HG03575 (cell line): ENCODE results near the gene NUDT3.
"Not testable (repeated sequence)": the region's sequence is repeated elsewhere in the genome, so short reads cannot be mapped to it uniquely, and the experiment has no call there.

Experiments used
- ATAC-seq: cut with Tn5 transposase; IDR thresholded peaks from one replicate; pipeline ENCODE4 v1.9.1; 2021; ENCODE audit not compliant: unreplicated experiment, insufficient number of reproducible peaks, low FRiP score; ENCODE audit errors: extremely low read depth

NUDT3 gene

DNA sequence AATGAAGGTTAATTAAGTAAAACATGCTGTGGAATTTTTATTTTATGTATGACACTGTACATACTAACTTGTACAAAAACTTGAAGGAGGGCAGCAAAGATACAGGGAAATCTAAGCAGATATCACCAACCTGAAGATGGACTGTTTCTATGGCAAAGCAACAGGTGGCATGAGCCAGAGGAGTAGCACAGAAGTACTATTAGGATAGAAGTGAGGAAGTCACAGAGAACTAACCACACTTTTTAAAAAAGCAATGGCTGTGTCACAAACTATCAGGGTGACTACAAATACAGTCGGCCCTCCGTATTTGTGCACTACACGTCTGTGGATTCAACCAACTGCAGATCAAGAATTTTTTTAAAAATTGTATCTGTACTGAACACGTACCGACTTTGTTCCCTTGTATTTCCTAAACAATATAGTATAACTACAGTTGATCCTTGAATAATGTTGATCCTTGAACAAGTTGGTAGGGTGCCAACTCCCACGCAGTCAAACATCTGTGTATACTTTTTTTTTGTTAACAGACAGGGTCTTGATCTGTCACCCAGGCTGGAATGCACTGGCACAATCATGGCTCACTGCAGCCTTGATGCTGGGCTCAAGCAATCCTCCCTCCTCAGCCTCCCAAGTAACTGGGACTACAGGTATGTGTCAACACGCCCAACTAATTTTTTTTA, 61.0 kb downstream of the NUDT3 start:
- no peak for ATAC-seq

DNA sequence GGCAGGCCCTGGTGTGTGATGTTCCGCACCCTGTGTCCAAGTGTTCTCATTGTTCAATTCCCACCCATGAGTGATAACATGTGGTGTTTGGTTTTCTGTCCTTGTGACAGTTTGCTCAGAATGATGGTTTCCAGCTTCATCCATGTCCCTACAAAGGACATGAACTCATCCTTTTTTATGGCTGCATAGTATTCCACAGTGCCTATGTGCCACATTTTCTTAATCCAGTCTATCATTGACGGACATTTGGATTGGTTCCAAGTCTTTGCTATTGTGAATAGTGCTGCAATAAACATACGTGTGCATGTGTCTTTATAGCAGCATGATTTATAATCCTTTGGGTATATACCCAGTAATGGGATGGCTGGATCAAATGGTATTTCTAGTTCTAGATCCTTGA, 62.7 kb downstream of the NUDT3 start:
- not testable (repeated sequence) for ATAC-seq

DNA sequence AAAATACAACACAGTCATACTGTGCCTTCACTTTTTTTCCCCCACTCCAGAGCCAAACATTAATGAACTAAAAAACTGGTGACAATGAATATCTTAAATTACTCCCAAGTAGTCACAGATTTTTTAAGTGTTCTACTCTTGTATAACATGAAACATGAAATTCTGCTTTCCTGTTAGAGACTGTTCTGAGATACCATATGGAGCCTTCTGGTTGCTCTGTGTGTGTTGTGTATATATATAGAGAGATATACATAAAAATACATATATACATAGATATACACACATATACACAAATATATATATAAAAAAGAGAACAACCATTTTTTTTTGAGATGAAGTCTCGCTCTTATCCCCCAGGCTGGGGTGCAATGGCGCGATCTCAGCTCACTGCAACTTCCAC, 63.5 kb downstream of the NUDT3 start:
- ATAC-seq: no peak

DNA sequence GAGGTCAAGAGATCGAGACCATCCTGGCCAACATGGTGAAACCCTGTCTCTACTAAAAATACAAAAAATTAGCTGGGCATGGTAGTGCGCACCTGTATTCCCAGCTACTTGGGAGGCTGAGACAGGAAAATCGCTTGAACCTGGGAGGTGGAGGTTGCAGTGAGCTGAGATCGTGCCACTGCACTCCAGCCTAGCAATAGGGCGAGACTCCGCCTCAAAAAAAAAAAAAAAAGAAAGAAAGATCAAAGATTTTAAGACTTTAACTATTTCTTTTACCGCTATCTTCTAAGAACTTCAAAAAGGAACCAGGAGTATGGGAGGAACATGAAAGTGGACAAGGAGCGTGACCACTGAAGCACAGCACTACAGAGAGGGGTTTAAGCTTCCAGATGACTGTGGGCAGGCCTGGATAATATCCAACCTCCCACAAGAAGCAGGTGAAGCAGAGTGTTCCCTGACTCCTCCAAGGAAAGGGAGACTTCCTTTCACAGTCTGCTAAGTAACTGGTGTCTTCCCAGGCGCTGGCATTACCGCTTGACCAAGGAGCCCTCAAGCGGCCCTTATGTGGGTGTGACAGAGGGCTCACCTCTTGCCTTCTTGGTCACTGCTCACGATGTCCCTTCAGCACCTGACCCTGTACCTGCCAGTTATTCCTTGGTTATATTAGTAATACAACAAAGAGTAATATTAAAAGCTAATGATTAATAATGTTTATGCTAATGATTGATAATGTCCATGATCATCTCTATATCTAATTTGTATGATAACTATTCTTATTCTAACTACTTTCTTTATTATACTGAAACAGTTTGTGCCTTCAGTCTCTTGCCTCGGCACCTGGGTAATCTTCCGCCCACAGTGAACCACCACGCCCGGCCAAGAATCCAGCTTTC, 64.9 kb downstream of the NUDT3 start:
- not testable (repeated sequence) for ATAC-seq

DNA sequence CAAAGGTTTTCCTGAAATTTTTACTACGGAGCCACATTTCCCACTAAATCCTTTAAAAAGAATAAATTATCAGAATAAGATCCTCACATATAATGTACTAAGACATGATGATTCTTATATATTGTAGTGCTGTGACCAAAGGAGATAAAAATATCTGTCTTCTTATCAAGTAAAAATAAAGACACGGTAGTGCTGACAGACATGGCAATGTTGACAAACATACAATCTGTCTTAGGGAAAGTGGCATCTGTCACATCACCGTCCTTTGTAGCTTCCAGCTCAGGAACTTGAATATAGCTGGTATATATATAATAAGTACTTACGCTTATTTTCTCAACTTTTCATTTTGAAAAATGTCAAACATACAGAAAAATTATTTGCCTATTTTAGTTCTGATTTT, 66.8 kb downstream of the NUDT3 start:
- ATAC-seq: no peak

DNA sequence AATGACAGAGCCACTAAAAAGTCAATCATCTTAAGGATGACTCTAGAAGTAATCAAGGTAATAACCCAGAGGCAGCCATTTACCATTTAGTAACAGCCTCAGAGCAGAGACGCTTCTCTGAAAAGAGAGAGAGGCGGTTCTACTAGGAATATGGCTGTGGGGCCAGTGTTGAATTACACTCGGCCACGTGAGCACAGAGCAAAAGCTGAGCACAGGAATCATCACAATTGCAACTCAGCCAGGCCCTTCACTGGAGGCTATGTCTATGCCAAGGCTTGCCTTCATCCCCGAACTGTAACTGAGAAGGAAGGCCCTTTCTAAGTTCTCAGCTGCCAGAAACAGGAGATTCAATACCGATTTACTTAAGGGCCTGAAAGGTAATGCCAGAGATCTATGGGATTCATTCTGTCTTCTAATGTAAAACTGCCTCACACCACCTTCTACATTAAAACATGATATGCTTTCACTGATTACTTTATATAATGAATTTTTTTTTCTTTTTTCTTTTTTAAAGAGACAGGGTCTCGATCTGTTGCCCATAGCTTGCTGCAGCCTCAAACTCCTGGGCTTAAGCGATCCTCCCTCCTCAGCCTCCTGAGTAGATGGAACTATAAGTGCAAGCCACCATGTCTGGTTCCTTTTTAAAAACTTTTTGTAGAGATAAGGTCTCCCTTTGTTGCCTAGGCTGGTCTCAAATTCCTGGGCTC, 67.6 kb downstream of the NUDT3 start:
- ATAC-seq: no peak

DNA sequence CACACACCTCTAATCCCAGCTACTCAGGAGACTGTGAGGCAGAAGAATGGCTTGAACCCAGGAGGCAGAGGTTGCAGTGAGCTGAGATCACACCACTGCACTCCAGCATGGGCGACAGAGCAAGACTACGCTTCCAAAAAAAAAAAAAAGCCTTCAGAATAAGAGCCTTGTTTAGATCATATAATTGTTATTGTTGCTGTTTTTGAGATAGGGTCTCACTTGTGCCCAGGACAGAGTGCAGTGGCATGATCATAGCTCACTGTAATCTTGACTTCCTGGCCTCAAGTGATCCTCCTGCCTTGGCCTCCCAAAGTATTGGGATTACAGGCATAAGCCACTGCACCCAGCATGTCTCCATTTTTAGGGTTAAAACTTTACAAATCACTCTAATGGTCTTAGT, 68.2 kb downstream of the NUDT3 start:
- ATAC-seq: not testable (repeated sequence)

DNA sequence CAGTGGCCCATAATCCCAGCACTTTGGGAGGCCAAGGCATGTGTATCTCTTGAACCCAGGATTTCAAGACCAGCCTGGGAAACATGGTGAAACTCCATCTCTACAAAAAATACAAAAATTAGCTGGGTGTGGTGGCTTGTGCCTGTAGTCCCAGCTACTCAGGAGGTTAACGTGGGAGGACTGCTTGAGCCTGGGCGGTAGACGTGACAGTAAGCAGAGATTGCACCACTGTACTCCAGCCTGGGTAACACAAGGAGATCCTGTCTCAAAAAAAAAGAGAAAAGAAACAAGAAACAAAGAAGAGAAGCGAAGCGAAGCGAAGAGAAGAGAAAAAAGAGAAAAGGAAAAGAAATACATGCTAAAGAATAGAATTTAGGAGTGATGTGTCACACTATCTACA, 69.2 kb downstream of the NUDT3 start:
- ATAC-seq: no peak

DNA sequence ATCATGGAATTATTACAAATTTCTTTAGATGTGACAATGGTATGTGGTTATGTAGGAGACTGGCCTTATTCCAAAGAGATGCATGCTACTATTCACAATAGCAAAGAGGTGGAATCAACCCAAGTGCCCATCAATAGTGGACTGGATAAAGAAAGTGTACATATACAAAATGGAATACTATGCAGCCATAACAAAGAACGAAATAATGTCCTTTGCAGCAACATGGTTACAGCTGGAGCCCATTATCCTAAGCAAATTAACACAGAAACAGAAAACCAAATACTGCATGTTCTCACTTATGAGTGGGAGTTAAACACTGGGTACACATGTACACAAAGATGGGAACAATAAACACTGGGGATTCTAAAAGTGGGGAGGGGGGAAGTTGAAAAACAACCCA, 69.7 kb downstream of the NUDT3 start:
- no peak for ATAC-seq

DNA sequence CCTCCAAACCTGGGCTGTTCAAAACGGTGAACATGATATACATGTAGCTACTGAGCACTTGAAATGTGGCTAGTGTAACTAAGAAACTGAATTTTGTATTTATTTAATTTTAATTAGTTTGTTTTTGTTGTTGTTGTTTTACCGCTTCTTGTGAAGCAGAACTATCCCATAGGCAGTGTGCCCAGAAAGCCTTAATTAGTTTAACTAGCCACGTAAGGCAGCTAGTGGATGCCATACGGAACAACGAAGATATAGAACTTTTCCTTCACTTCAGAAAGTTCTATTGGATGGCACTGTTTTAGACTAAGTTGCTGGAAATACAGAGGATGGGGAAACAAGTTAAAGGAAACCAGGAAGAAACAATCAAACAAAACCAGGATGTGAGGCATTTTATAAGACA, 70.6 kb downstream of the NUDT3 start:
- ATAC-seq: no peak

DNA sequence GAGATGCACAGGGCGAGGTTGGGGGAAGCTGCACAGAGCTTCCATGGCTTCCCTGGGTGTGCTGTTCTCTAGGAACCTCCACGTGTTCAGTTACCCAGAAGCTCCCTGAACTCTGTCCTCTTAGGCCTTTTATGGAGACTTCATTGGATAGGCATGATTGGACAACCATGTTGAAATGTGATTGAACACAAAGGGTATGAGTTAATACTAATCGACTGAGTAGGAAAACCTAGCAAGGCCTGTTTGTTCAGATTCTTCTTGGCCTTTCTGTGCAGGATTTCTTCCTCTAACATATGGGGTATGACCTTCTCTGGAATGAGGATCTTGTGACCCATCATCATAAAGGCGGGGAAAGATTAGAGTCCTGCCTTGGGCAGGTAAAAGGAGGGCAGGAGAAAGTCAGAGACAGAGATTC, 73.0 kb downstream of the NUDT3 start:
- ATAC-seq: no peak

DNA sequence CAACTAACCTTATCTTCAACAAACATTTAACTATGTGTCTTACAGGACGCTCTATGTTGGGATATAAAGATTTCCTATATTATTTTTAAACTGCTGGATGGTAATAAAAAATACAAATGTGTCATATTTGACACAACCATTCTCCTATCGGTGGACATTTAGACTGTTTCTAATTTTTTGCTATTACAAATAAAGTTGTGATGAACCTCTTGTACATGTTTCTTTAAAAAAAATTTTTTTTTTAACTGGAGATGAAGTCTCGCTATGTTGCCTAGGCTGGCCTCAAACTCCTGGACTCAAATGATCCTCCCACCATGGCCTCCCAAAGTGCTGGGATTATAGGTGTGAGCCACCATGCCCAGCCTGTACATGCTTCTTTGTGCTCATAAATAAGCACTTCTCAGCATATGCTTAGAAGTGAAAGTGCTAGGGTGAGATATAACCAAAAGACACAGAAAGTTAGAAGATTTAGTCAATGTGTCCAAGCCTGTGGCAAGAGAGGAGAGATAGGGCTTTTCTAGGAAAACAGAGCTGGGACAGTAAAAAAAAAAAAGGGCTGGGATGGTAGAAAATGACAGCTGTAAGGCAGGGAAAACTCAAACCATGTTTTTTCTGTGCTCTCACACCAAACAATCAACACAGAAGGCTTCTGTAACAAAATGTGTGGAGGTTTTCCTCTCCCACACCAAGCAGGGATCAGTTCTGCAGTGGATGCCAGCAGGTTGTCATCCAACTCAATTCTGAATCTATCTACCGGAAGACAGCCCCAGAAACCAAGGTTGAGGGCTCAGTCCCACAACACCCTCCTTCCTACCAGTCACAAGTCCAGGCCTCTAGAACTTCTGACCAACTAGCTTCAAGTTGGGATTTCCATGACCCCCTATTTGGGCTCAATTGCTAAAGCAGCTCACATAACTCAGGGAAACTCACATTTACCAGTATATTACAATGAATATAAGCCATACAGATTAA, 73.7 kb downstream of the NUDT3 start:
- no peak for ATAC-seq

DNA sequence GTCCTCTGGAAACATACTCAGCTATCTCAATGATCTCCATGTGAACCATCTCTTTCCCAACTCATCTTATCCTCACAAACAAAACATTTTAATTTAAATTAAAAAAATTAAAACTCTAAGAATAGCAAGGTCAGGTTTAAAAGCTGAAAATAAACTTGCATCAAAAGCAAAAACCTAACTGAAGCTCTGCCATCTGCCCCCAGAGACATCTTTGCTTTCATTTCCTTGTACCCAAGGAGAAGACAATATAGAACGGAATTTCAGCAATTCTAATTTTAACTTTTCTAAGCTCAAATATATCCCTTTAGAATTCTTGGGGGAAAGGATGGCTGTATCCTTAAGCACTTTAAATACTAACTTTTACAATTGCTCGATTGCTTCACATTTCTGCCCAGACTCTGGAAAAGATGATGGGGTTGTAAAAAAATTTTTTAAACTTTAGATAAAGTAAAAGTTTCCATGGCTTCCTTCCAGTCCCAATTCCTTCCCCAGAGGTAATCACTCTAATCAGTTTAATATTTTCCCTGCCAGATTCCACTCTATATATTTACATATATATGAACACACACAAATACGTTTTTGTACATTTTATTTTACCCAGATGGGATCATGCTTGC, 74.5 kb downstream of the NUDT3 start:
- no peak for ATAC-seq

DNA sequence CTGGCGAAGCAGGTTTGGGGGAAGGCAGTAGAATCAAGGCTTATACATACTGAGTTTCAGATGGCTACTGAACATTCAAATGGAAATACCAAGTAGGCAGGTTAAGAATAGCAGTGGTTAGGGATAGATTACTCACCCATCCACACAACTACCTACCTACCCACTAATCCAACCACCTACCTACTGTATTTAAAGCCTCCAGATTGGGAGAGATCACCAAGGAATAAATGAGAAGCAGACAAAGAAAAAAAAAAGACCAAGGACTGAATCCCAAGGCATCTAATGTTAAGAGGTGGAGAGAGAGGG, 75.3 kb downstream of the NUDT3 start:
- ATAC-seq: no peak

DNA sequence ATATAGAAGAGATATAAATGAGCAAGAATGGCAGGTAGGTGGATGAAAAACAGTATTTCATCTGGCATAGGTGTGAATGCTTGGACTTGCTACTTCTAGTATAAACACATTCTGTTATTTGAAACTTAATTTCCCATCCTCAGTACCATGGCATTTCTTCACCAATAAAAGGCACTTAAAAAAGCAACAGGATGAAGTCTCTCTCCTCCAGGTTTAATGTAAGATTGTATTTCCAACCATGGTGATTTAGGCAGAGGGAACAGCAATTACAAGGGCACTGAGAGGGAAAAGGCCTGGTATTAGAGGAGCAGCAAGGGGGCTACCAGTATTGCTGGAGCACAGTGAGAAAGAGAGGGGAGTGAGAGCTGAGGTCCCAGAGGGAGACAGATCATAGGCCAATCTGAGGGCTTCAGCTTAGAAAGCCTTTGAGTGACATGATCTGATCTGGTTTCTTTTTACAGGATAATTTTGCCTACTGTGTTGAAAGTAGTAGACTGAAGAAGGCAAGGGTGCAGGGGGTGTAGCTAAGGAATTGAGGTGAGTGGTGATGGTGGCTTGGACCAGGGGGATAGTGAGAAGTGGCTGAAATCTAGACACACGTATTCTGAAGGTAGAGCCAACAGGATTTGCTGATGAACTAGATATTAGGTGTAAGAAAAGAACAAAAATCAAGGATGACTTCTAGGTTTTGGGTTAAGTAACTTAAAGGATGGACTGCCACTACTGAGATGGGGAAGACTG, 75.9 kb downstream of the NUDT3 start:
- no peak for ATAC-seq

DNA sequence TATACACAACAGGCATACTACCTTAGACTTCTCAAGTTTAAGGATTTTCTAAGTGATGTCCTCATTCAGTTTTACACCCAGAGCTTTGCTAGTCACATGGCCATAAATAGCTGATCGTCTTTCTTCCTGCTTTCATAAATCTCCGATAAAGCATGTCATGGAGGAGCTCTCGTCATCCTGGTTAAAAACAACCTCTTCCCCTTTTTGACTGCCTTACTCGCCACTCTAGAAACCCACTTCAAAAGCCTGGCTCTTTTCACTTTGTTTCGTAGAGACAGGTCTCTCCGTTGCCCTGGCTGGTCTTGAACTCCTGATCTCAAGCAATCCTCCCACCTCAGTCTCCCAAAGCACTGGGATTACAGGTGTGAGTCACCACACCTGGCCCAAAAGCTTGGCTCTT, 76.7 kb downstream of the NUDT3 start:
- ATAC-seq: no peak

DNA sequence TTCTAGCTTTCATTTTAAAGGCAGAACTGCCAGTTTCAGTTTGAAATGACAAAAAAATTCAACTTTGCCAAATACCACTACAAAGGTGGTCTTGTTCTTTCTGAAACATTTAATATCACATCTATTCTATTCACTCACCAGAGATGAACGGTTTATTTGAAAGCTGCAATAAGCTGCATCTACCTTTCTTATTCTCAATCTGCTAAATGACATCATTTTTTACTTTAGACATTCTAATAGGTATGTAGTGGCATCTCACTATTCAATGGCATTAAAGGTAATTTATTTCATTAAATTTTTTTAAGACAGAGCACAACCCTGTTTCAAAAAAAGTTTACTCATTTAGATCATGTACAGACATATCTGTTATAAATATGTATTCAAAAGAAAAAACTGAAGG, 77.2 kb downstream of the NUDT3 start:
- ATAC-seq: no peak

DNA sequence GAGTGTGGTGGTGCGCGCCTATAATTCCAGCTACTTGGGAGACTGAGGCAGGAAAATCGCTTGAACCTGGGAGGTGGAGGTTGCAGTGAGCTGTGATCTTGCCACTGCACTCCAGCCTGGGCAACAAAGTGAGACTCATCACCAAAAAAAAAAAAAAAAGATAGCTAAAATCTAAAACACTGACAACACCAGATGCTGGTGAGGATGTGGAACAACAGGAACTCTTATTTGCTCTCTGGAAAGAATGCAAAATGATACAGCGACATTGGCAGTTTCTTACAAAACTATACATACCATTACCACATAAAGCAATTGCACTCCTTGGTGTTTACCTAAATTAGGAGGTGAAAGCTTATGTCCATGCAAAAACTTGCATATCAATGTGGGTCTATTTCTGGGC, 80.2 kb downstream of the NUDT3 start:
- no peak for ATAC-seq
